Smooth muscle cell of the brain vasculature (primary cell): Measurements from ENCODE around the gene EIF3J.

Experiments
- DNase-seq: peaks from one replicate; pipeline ENCODE4 v3.0.0-alpha.2; 2012; ENCODE audit warnings: low read depth, low spot score

EIF3J gene

DNA sequence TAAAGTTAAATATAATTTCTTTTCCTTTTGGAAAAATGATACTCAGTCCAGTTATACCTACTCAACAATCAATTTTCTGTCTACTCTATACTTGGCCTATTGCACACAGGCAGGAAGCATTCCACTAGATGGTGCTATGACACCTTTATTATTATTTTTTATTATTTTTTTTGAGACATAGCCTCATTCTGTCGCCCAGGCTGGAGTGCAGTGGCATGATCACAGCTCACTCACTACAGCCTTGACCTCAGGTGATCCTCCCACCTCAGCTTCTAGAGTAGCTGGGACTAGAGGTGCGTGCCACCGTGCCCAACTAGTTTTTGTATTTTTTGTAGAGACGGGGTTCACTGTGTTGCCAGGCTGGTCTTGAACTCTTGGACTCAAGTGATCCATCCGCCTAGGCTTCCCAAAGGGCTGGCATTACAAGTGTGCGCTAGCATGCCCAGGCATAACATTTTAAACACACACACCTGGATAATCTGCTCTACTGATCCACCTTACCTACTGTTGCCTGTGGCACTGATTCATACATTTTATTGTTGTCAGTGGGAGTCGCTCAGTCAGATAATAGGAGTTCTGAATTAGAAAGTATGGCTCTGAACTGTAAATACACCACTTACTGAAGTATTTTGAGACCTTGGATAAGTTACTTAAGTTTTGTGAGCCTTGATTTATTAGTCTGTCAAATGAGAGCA is 56.2 kb downstream of the EIF3J start:
- DNase-seq = no peak

DNA sequence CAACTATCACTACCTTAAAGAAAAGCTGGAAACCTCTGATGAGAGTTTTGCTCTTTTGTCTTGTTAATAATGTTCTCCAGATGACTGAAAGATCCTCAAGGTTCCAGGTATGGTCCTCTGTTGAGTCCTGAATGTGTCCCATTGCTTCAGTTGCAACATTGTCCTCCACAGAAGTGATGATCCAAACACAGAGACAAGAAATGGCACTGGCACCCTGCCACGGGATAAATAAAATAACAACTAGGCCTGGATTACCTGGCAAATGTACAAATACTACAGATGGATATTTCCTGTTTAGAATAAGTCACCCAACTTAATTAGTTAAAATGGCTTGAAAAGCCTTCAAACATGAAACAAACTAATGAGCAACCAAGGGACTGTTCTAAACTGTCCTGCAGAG is 58.3 kb downstream of the EIF3J start:
- no peak for DNase-seq

DNA sequence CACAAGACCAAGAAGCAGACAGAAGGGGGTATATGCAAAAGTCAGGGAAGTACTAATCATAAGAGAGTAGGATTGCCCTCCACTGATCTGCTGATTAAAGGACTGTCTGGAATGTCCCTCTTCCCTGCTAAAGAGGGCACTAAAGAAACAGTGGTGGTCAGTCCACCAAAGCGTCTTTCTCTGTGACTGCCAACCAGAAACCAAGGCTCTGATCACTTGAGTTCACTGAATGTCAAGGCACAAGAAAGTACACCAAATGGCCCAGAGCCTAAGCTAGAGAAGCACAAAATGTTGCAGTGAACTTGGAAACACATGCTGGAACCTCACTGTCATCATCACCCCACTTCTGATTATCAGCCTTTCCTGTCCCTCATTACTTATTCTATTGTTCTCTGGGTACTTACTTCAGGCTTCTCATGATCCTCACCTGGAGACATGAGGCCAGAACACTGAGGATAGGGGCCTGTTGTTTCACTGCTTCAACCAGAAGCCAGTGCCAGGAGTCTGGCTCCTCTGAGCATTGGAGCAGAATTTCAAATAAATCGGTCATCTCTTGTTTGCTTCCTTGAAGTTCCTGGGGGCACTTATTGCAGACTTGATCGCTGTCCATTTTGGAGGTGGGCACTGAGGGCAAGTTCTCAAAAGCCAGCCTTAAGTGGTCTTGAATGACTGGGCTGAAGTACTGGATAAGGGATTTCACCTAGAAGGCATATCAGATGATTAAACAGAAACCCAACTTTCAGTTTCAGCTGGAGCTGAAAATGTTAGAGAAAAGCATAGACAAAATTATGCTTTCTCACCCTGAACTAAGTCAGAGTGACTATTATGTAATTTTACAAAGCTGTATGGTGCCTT is 58.9 kb downstream of the EIF3J start:
- no peak for DNase-seq

GRCh38 chr15:44596511-44597010 is 59.6 kb downstream of the EIF3J start:
- DNase-seq = no peak

GRCh38 chr15:44598066-44598465 is 61.1 kb downstream of the EIF3J start:
- DNase-seq = no peak

DNA sequence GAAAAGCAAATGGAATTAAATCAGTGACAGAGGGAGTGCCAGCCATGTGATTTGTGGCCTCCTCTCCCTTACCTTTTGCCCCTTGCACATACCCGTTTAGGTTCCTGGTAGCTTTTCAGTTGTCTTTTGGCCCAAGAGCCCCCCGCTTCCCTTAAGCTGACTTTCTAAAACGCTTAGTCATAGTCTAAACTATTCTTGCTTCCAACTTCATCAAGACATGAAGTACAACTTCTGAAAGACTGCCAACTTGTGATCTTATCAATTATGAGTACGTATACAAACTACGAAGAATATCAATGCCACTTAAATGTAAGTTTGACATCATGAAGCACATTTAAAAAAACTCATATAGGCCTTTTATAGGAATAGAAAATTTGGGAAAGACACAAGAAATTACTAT is 61.9 kb downstream of the EIF3J start:
- no peak for DNase-seq

DNA sequence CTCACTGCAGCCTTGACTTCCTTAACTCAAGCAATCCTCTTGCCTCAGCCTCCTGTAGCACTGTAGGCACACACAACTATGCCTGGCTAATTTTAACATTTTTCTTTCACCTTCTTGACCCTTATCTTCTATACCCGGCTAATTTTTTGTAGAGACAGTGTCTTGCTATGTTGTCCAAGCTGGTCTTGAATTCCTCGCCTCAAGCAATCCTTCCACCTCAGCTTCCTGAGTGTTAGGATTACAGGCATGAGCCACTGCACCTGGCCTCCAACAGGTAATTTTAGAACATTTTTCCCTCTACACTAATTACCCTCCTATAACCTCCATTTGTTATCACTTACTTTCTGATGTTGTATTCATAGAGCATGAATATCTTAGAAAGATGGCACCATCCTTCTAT is 66.2 kb downstream of the EIF3J start:
- no peak for DNase-seq

GRCh38 chr15:44606740-44607139 is 69.8 kb downstream of the EIF3J start:
- no peak for DNase-seq
